PC-9 (cell line): ENCODE data around the gene PRDM16.

Source experiments
- CTCF ChIP-seq: fragments of 200-600 bp; sonication (generic); conservative IDR thresholded peaks from 2 replicates; pipeline ENCODE4 v1.6.1; 2017; ENCODE audit warnings: mixed run types, antibody characterized with exemption, mild to moderate bottlenecking, moderate library complexity
- EZH2 ChIP-seq: fragments of 200-600 bp; sonication (generic); IDR thresholded peaks from 2 replicates; pipeline ENCODE4 v1.8.0; 2017; ENCODE audit warnings: antibody characterized with exemption, low read depth

GRCh38 chr1:3237994-3238702, 169.1 kb downstream of the PRDM16 start:
- TF ChIP-seq CTCF, result no peak
- TF ChIP-seq EZH2, result no peak
